Endothelial cell of umbilical vein (primary cell): ENCODE results near the gene MEI1. TPM values are rescaled to one million over a fixed set of nuclear protein-coding genes. Genes with fewer than 3 reads are reported as not detected.

Source experiments
- BruUV-seq: library from RNA; stranded (reverse); fragments of 400-500 nt; replicated peaks from 2 replicates; lab custom pipeline; 2021; lab: Mats Ljungman, UMichigan
- CTCF ChIA-PET: fragments of 300-600, 350-600 bp; sonication (Branson Sonifier 250); formaldehyde crosslinking; loops from one replicate; lab custom pipeline; 2021; ENCODE audit warnings: antibody characterized with exemption, inconsistent platforms; lab: Charles Lee
- POLR2A ChIA-PET: fragments of 300-600, 350-600 bp; sonication (Branson Sonifier 250); formaldehyde crosslinking; loops from one replicate; lab custom pipeline; 2021; ENCODE audit warnings: antibody characterized with exemption, inconsistent platforms; lab: Charles Lee
- DNase-seq: peaks from one replicate; pipeline ENCODE4 v3.0.0-alpha.2; 2011; ENCODE audit warnings: low read depth, low spot score
- FAIRE-seq: peaks from 2 replicates; lab custom pipeline; 2011; peaks lifted over from hg19 to GRCh38; lab: Jason Lieb, UNC
- H2AFZ ChIP-seq: 2 replicates; pipeline ENCODE4 v1.6.0; 2012; ENCODE audit warnings: low read depth, low read length, control low read depth, inconsistent platforms
- H3K27ac ChIP-seq: 2 replicates; pipeline ENCODE4 v1.5.1; 2011; ENCODE audit warnings: low read depth, mild to moderate bottlenecking, control low read depth, low read length, moderate library complexity; ENCODE audit not compliant: insufficient read depth
- H3K27me3 ChIP-seq, 2 experiments: 2 replicates each; pipeline versions ENCODE4 v1.6.0 to v1.6.1; 2011; ENCODE audit warnings: low read length in 2 of 2, mixed read lengths in 1 of 2; ENCODE audit not compliant: control insufficient read depth in 2 of 2, insufficient read depth in 2 of 2
- H3K36me3 ChIP-seq, 2 experiments: 2 replicates in 1 of 2; 3 replicates in 1 of 2; pipeline ENCODE4 v1.5.1; 2011; ENCODE audit warnings: low read length in 2 of 2, mild to moderate bottlenecking in 1 of 2, moderate library complexity in 1 of 2; ENCODE audit not compliant: control insufficient read depth in 2 of 2, insufficient read depth in 2 of 2; ENCODE audit errors: extremely low read depth in 1 of 2
- H3K4me1 ChIP-seq: 3 replicates; pipeline ENCODE4 v1.5.1; 2011; ENCODE audit warnings: mild to moderate bottlenecking, low read length; ENCODE audit not compliant: control insufficient read depth, insufficient read depth; ENCODE audit errors: extremely low read depth
- H3K4me2 ChIP-seq: 2 replicates; pipeline ENCODE4 v1.6.1; 2011; ENCODE audit warnings: low read length, control low read depth, mixed read lengths; ENCODE audit not compliant: insufficient read depth
- H3K4me3 ChIP-seq, 3 experiments: fragments of 200-600 bp in 1 of 3; sonication (generic), shearing (Covaris generic) in 1 of 3; replicated peaks in 1 of 3; 2 replicates each; pipeline ENCODE4 v1.5.1; 2011 to 2016; ENCODE audit warnings: control low read depth in 3 of 3, low read length in 3 of 3, mild to moderate bottlenecking in 2 of 3, inconsistent platforms in 1 of 3, low read depth in 1 of 3, moderate library complexity in 1 of 3; ENCODE audit not compliant: insufficient read depth in 1 of 3
- H3K79me2 ChIP-seq: 2 replicates; pipeline ENCODE4 v1.6.0; 2012; ENCODE audit warnings: low read length, inconsistent platforms; ENCODE audit not compliant: control insufficient read depth, insufficient read depth
- H3K9ac ChIP-seq: replicated peaks from 2 replicates; pipeline ENCODE3; 2011; ENCODE audit warnings: low read length, control low read depth; ENCODE audit not compliant: insufficient read depth; ENCODE audit errors: extremely low read depth
- H3K9me1 ChIP-seq: replicated peaks from 3 replicates; pipeline ENCODE4 v1.6.0; 2011; ENCODE audit warnings: mild to moderate bottlenecking, low read length; ENCODE audit not compliant: control insufficient read depth, insufficient read depth; ENCODE audit errors: extremely low read depth
- H3K9me3 ChIP-seq: replicated peaks from 2 replicates; pipeline ENCODE4 v1.5.1; 2012; ENCODE audit warnings: low read length, inconsistent platforms; ENCODE audit not compliant: control insufficient read depth, insufficient read depth
- H4K20me1 ChIP-seq: replicated peaks from 2 replicates; pipeline ENCODE3; 2011; ENCODE audit warnings: mild to moderate bottlenecking, low read length; ENCODE audit not compliant: control insufficient read depth, insufficient read depth; ENCODE audit errors: extremely low read depth
- CTCF ChIP-seq, 2 donors: IDR thresholded peaks; 1 replicate in 1 of 2; 2 replicates in 1 of 2; pipeline ENCODE4 v1.5.1; 2011; ENCODE audit warnings: low read length in 2 of 2, mild to moderate bottlenecking in 2 of 2, moderate library complexity in 2 of 2, control low read depth in 1 of 2, inconsistent platforms in 1 of 2, low read depth in 1 of 2; ENCODE audit not compliant: insufficient read depth in 1 of 2; ENCODE audit errors: extremely low read depth in 1 of 2
- EZH2 ChIP-seq: IDR thresholded peaks from 2 replicates; pipeline ENCODE4 v1.6.1; 2012; ENCODE audit warnings: borderline replicate concordance, low read depth, mild to moderate bottlenecking, moderate library complexity, low read length, inconsistent platforms; ENCODE audit not compliant: severe bottlenecking
- FOS ChIP-seq: IDR thresholded peaks from 2 replicates; pipeline ENCODE4 v1.6.1; 2011; ENCODE audit warnings: mild to moderate bottlenecking, low read length, moderate library complexity, borderline replicate concordance; ENCODE audit not compliant: insufficient read depth
- GATA2 ChIP-seq: IDR thresholded peaks from 2 replicates; pipeline ENCODE4 v1.7.0; 2011; ENCODE audit warnings: low read depth, mild to moderate bottlenecking, moderate library complexity, mixed read lengths, low read length; ENCODE audit not compliant: insufficient read length, insufficient read depth
- JUN ChIP-seq: IDR thresholded peaks from 2 replicates; pipeline ENCODE4 v1.6.1; 2011; ENCODE audit warnings: borderline replicate concordance, low read depth; ENCODE audit not compliant: insufficient read length, insufficient read depth
- MAX ChIP-seq: IDR thresholded peaks from 2 replicates; pipeline ENCODE4 v1.6.1; 2011; ENCODE audit not compliant: insufficient read depth, insufficient read length
- MYC ChIP-seq: IDR thresholded peaks from one replicate; pipeline ENCODE4 v1.6.1; 2011; ENCODE audit warnings: mild to moderate bottlenecking, low read depth, low read length
- POLR2A ChIP-seq: IDR thresholded peaks from 2 replicates; pipeline ENCODE4 v1.6.1; 2012; ENCODE audit warnings: low read depth, mild to moderate bottlenecking, control low read depth, low read length
- POLR2AphosphoS5 ChIP-seq: IDR thresholded peaks from 2 replicates; pipeline ENCODE4 v1.6.1; 2012; ENCODE audit warnings: low read depth, mild to moderate bottlenecking, control low read depth, low read length, moderate library complexity; ENCODE audit not compliant: insufficient read depth
- dilution Hi-C: fragments of 300-500 bp; cut with MboI; formaldehyde crosslinking; loops from one replicate; pipeline ENCODE4 v1.15.0; 2019; ENCODE audit warnings: low sequenced_read_pairs; ENCODE audit not compliant: extremely low pct_ligation_motif_present
- intact Hi-C: fragments of 100-400 bp; cut with micrococcal nuclease; formaldehyde crosslinking; loops from one replicate; pipeline ENCODE4 v1.10.0; 2022
- polyA plus RNA-seq, 4 experiments: library from polyadenylated mRNA; depleted of rRNA in 3 of 4; stranded (reverse) in 3 of 4; unstranded in 1 of 4; fragments of >200 nt; gene quantifications; 2 replicates each; pipeline versions ENCODE4 v1.2.1 to v1.2.3, GENCODE V29; 2011 to 2012; ENCODE audit warnings: missing spikeins in 1 of 4
- total RNA-seq: library from RNA; stranded (reverse); gene quantifications from 2 replicates; pipeline ENCODE4 v1.2.3, GENCODE V29; 2021

The MEI1 gene
- total and polyA plus RNA-seq, 2 donors (not counting 3 experiments of a cell fraction or from before 2014, with no cell fraction given), result 1.5 to 1.9 TPM

DNA sequence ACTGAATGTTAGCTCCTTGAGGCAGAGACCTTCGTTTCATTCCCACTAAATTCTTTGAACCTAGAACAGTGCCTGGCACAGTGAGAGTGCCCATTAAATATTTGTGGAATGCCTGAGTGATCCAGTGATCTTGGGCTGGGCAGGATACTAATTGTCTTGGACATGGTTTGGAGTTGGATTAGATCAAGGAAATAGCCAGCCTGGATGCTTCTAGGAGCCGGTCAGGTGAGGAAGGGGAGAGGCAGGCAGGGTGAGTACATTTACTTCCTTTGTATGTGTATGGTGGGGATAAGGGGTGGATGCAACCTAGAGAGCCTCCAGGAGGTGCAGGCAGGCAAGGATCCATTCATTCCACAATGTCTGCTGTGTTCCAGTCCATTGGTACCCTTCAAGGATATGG lies 137.2 kb downstream of the MEI1 start:
- POLR2A ChIA-PET, result no interaction called here
- Histone ChIP-seq H3K9me3 (no peaks in the 10 kb centered on the region), H3K79me2 (peaks cover 74% of the 10 kb centered on the region), H3K9me1 (no peaks in the 10 kb centered on the region), H3K4me3 (no peak overlapping the region), H3K36me3 (peaks cover 3 to 14% of the 10 kb centered on the region in 2 experiments), H3K4me1 (peaks cover 16% of the 10 kb centered on the region), H3K9ac (no peak overlapping the region), H3K27me3 (no peaks in the 10 kb centered on the region), H4K20me1 (no peaks in the 10 kb centered on the region), H2AFZ (no peak overlapping the region), H3K27ac (no peak overlapping the region), H3K4me2 (no peak overlapping the region)
- no peak for DNase-seq
- no peak for TF ChIP-seq POLR2AphosphoS5
- no peak for TF ChIP-seq MYC
- TF ChIP-seq EZH2, result no peak
- no peak for TF ChIP-seq GATA2
- TF ChIP-seq FOS, result no peak
- TF ChIP-seq MAX, result no peak
- no peak for TF ChIP-seq CTCF (IDR thresholded peaks at IDR 0.05; ENCODE audit: extremely low read depth in 1 of 2, insufficient read depth in 1 of 2, low read depth in 1 of 2, low read length in 2 of 2)
- TF ChIP-seq POLR2A, result no peak
- no peak for TF ChIP-seq JUN
- no TSS peak for BruUV-seq
- intact Hi-C loops (no loop called here), dilution Hi-C loops (no loop called here)
- FAIRE-seq, result no peak
- CTCF ChIA-PET, result interaction anchor here (1.4 kb wide), 1 partner anchor 20 kb away, joined by 4 read pairs; no protein-coding TSS in a partner anchor
